GM23338 (cell line): ENCODE results near the gene RTN4IP1. TPM values are rescaled to one million over a fixed set of nuclear protein-coding genes. Genes with fewer than 3 reads are reported as not detected.

Experiments
- ATAC-seq: fragments of 200-7000 bp; cut with Tn5 transposase; 3 replicates; pipeline ENCODE4 v1.9.1; 2020
- DNase-seq: peaks from one replicate; pipeline ENCODE4 v3.0.0-alpha.2; 2015; ENCODE audit warnings: low spot score
- H2AFZ ChIP-seq: fragments of 200-600 bp; sonication (generic); 2 replicates; pipeline ENCODE4 v1.8.0; 2016; ENCODE audit warnings: antibody characterized with exemption, mild to moderate bottlenecking, moderate library complexity
- H3F3A ChIP-seq: fragments of 200-600 bp; sonication (generic); replicated peaks from 2 replicates; pipeline ENCODE4 v1.8.0; 2017; ENCODE audit warnings: antibody characterized with exemption, mixed run types, low read depth
- H3K27ac ChIP-seq: fragments of 200-600 bp; sonication (generic); 2 replicates; pipeline ENCODE4 v1.6.1; 2016; ENCODE audit warnings: low read depth
- H3K27me3 ChIP-seq: fragments of 200-600 bp; sonication (generic); 2 replicates; pipeline ENCODE4 v1.8.0; 2016; ENCODE audit warnings: mild to moderate bottlenecking, mixed run types, moderate library complexity; ENCODE audit not compliant: insufficient read depth
- H3K36me3 ChIP-seq: fragments of 200-600 bp; sonication (generic); 2 replicates; pipeline ENCODE4 v1.8.0; 2016; ENCODE audit warnings: mild to moderate bottlenecking; ENCODE audit not compliant: insufficient read depth
- H3K4me1 ChIP-seq: fragments of 200-600 bp; sonication (generic); 2 replicates; pipeline ENCODE4 v1.8.0; 2016; ENCODE audit warnings: mild to moderate bottlenecking, moderate library complexity; ENCODE audit not compliant: insufficient read depth
- H3K4me2 ChIP-seq: fragments of 200-600 bp; sonication (generic); 2 replicates; pipeline ENCODE4 v1.7.1; 2017; ENCODE audit warnings: mixed run types
- H3K4me3 ChIP-seq: fragments of 200-600 bp; sonication (generic); 2 replicates; pipeline ENCODE4 v1.6.1; 2016; ENCODE audit warnings: mixed run types
- H3K79me2 ChIP-seq: fragments of 200-600 bp; sonication (generic); replicated peaks from 2 replicates; pipeline ENCODE4 v1.8.0; 2017; ENCODE audit warnings: mild to moderate bottlenecking; ENCODE audit not compliant: insufficient read depth
- H3K9me2 ChIP-seq: fragments of 200-600 bp; sonication (generic); 2 replicates; pipeline ENCODE4 v1.8.0; 2017; ENCODE audit not compliant: insufficient read depth
- H4K20me1 ChIP-seq: fragments of 200-600 bp; sonication (generic); replicated peaks from 2 replicates; pipeline ENCODE4 v1.8.0; 2017; ENCODE audit warnings: mild to moderate bottlenecking; ENCODE audit not compliant: insufficient read depth
- H3K27ac Mint-ChIP-seq: 2 replicates; pipeline ENCODE4 v1.8.0; 2020; ENCODE audit warnings: inconsistent platforms, mild to moderate bottlenecking, moderate library complexity, mixed read lengths
- H3K27me3 Mint-ChIP-seq: 3 replicates; pipeline ENCODE4 v1.8.0; 2022; ENCODE audit warnings: low read depth, mild to moderate bottlenecking, moderate library complexity, mixed read lengths, inconsistent platforms; ENCODE audit not compliant: insufficient read depth, poor library complexity
- H3K36me3 Mint-ChIP-seq: 3 replicates; pipeline ENCODE4 v1.8.0; 2021; ENCODE audit warnings: low read depth, mild to moderate bottlenecking, inconsistent platforms, moderate library complexity, mixed read lengths
- H3K4me1 Mint-ChIP-seq: 3 replicates; pipeline ENCODE4 v1.8.0; 2020; ENCODE audit warnings: mild to moderate bottlenecking, inconsistent platforms, mixed read lengths
- H3K4me3 Mint-ChIP-seq: 3 replicates; pipeline ENCODE4 v1.8.0; 2021; ENCODE audit warnings: moderate library complexity, mild to moderate bottlenecking, inconsistent platforms, mixed read lengths
- H3K9me3 Mint-ChIP-seq: 3 replicates; pipeline ENCODE4 v1.8.0; 2020; ENCODE audit warnings: moderate library complexity, mild to moderate bottlenecking, inconsistent platforms, mixed read lengths
- CREB1 ChIP-seq: fragments of 250-450 bp; sonication (Bioruptor Pico); IDR thresholded peaks from 2 replicates; pipeline ENCODE4 v1.5.0; 2020; ENCODE audit warnings: low read depth, mild to moderate bottlenecking, moderate library complexity
- EZH2 ChIP-seq: fragments of 200-600 bp; sonication (generic); IDR thresholded peaks from one replicate; pipeline ENCODE4 v1.8.0; 2017; ENCODE audit warnings: antibody characterized with exemption, mild to moderate bottlenecking, low read depth; ENCODE audit not compliant: unreplicated experiment
- EZH2phosphoT487 ChIP-seq: fragments of 200-600 bp; sonication (generic); IDR thresholded peaks from one replicate; pipeline ENCODE4 v1.8.1; 2018; ENCODE audit warnings: antibody characterized with exemption; ENCODE audit not compliant: unreplicated experiment
- JUNB ChIP-seq: IDR thresholded peaks from one replicate; pipeline ENCODE4 v1.6.1; 2016; ENCODE audit warnings: antibody characterized with exemption; ENCODE audit not compliant: unreplicated experiment
- NANOG ChIP-seq: IDR thresholded peaks from 2 replicates; pipeline ENCODE4 v1.6.1; 2016; ENCODE audit warnings: antibody characterized with exemption, borderline replicate concordance
- POLR2AphosphoS5 ChIP-seq: IDR thresholded peaks from 2 replicates; pipeline ENCODE4 v1.6.1; 2016; ENCODE audit warnings: antibody characterized with exemption, low read depth
- STAT1 ChIP-seq: IDR thresholded peaks from one replicate; pipeline ENCODE4 v1.6.1; 2016; ENCODE audit warnings: antibody characterized with exemption; ENCODE audit not compliant: unreplicated experiment
- ZNF114 ChIP-seq: fragments of 250-450 bp; sonication (Bioruptor Pico); IDR thresholded peaks from 2 replicates; pipeline ENCODE4 v1.5.0; 2020; ENCODE audit warnings: mild to moderate bottlenecking, moderate library complexity
- ZNF331 ChIP-seq: fragments of 250-450 bp; sonication (Bioruptor Pico); IDR thresholded peaks from 2 replicates; pipeline ENCODE4 v1.5.0; 2020; ENCODE audit warnings: low read depth, mild to moderate bottlenecking, moderate library complexity
- polyA plus RNA-seq: library from polyadenylated mRNA; unstranded; fragments of >200 nt; fragmentation: Nextera tagmentation; extraction: Ambion mirVana; gene quantifications from 2 replicates; pipeline ENCODE4 v1.2.1, GENCODE V29; 2016
- total RNA-seq: library from RNA; depleted of rRNA; stranded (reverse); fragments of >200 nt; shearing (Covaris generic); gene quantifications from 2 replicates; pipeline ENCODE4 v1.2.3, GENCODE V29; 2014
- TF ChIP-seq, protein P1 (sequence below): IDR thresholded peaks from 2 replicates; pipeline ENCODE4 v1.6.1; 2016; ENCODE audit warnings: antibody characterized with exemption
- TF ChIP-seq, protein P2 (sequence below): IDR thresholded peaks from one replicate; pipeline ENCODE4 v1.6.1; 2018; ENCODE audit warnings: antibody characterized with exemption; ENCODE audit not compliant: unreplicated experiment
- TF ChIP-seq, protein P3 (sequence below): fragments of 250-450 bp; sonication (Bioruptor Pico); IDR thresholded peaks from 2 replicates; pipeline ENCODE4 v1.5.0; 2020; ENCODE audit warnings: mild to moderate bottlenecking, moderate library complexity
- TF ChIP-seq, protein P4 (sequence below), 2 experiments: fragments of 200-600 bp in 1 of 2; sonication (generic) in 1 of 2; conservative IDR thresholded peaks; 2 replicates each; pipeline versions ENCODE4 v1.5.1 to v1.6.1; 2016 to 2017; ENCODE audit warnings: antibody characterized with exemption in 2 of 2, low read depth in 2 of 2, mild to moderate bottlenecking in 2 of 2, moderate library complexity in 1 of 2

The RTN4IP1 gene
- total and polyA plus RNA-seq, 2 experiments from 2014 or later, result 14.5 to 17.5 TPM

DNA sequence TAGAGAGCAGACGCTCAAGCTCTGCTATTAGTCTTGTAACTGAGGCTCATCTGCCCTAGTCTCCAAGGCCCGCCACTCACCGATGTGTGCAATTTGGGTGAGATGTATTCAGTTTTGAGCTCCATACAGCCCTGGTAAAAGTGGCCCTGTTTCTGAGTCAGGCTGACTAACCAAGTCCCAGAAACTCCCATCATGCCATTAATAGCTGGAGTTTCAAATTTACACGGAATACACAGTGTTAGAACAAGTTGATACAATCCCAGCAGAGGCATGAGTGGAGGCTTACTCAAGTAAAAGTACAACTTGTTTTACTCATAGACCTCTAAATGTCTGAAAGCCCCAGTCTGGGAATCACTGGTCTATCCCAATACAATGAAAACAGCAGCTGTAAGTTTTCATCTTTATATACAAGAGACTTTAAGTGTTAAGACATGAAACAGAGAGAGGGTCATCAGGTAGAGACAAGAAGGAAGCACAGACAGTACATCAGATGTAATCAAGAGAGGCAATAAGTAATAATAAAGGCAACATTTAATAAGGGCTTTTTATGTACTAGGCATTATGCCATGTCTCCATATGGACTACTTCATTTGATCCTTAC, 42.4 kb downstream of the RTN4IP1 start:
- Histone ChIP-seq H3K27me3 (no peaks in the 10 kb centered on the region), H3K79me2 (no peaks in the 10 kb centered on the region), H3K4me2 (no peak overlapping the region), H3K4me1 (peaks cover 8% of the 10 kb centered on the region), H3K36me3 (peaks cover 4% of the 10 kb centered on the region; the same call in 1 of the 2 replicates), H3K4me3 (no peak overlapping the region), H3K27ac (no peak overlapping the region), H2AFZ (no peak overlapping the region), H4K20me1 (no peaks in the 10 kb centered on the region; the same call in 1 of the 2 replicates), H3F3A (no peaks in the 10 kb centered on the region), H3K9me2 (0 out of 2 replicates have a peak, but pooled peaks cover 5% of the 10 kb centered on the region)
- H3K4me1 Mint-ChIP-seq, result peaks cover 12% of the 10 kb centered on the region; the same call in 2 of the 3 replicates
- no peak for DNase-seq
- no peak overlapping the region for H3K27ac Mint-ChIP-seq
- H3K9me3 Mint-ChIP-seq, result no peaks in the 10 kb centered on the region; the same call in 2 of the 3 replicates
- TF ChIP-seq NANOG (no peak), CREB1 (no peak), ZNF331 (CRISPR knock-in tag) (no peak), EZH2 (no peak), EZH2phosphoT487 (no peak), JUNB (no peak), STAT1 (no peak), ZNF114 (CRISPR knock-in tag) (no peak), POLR2AphosphoS5 (no peak)
- TF ChIP-seq, protein P1, sequence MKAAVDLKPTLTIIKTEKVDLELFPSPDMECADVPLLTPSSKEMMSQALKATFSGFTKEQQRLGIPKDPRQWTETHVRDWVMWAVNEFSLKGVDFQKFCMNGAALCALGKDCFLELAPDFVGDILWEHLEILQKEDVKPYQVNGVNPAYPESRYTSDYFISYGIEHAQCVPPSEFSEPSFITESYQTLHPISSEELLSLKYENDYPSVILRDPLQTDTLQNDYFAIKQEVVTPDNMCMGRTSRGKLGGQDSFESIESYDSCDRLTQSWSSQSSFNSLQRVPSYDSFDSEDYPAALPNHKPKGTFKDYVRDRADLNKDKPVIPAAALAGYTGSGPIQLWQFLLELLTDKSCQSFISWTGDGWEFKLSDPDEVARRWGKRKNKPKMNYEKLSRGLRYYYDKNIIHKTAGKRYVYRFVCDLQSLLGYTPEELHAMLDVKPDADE, result no peak
- TF ChIP-seq, protein P2, sequence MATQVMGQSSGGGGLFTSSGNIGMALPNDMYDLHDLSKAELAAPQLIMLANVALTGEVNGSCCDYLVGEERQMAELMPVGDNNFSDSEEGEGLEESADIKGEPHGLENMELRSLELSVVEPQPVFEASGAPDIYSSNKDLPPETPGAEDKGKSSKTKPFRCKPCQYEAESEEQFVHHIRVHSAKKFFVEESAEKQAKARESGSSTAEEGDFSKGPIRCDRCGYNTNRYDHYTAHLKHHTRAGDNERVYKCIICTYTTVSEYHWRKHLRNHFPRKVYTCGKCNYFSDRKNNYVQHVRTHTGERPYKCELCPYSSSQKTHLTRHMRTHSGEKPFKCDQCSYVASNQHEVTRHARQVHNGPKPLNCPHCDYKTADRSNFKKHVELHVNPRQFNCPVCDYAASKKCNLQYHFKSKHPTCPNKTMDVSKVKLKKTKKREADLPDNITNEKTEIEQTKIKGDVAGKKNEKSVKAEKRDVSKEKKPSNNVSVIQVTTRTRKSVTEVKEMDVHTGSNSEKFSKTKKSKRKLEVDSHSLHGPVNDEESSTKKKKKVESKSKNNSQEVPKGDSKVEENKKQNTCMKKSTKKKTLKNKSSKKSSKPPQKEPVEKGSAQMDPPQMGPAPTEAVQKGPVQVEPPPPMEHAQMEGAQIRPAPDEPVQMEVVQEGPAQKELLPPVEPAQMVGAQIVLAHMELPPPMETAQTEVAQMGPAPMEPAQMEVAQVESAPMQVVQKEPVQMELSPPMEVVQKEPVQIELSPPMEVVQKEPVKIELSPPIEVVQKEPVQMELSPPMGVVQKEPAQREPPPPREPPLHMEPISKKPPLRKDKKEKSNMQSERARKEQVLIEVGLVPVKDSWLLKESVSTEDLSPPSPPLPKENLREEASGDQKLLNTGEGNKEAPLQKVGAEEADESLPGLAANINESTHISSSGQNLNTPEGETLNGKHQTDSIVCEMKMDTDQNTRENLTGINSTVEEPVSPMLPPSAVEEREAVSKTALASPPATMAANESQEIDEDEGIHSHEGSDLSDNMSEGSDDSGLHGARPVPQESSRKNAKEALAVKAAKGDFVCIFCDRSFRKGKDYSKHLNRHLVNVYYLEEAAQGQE, result no peak
- TF ChIP-seq, protein P3, sequence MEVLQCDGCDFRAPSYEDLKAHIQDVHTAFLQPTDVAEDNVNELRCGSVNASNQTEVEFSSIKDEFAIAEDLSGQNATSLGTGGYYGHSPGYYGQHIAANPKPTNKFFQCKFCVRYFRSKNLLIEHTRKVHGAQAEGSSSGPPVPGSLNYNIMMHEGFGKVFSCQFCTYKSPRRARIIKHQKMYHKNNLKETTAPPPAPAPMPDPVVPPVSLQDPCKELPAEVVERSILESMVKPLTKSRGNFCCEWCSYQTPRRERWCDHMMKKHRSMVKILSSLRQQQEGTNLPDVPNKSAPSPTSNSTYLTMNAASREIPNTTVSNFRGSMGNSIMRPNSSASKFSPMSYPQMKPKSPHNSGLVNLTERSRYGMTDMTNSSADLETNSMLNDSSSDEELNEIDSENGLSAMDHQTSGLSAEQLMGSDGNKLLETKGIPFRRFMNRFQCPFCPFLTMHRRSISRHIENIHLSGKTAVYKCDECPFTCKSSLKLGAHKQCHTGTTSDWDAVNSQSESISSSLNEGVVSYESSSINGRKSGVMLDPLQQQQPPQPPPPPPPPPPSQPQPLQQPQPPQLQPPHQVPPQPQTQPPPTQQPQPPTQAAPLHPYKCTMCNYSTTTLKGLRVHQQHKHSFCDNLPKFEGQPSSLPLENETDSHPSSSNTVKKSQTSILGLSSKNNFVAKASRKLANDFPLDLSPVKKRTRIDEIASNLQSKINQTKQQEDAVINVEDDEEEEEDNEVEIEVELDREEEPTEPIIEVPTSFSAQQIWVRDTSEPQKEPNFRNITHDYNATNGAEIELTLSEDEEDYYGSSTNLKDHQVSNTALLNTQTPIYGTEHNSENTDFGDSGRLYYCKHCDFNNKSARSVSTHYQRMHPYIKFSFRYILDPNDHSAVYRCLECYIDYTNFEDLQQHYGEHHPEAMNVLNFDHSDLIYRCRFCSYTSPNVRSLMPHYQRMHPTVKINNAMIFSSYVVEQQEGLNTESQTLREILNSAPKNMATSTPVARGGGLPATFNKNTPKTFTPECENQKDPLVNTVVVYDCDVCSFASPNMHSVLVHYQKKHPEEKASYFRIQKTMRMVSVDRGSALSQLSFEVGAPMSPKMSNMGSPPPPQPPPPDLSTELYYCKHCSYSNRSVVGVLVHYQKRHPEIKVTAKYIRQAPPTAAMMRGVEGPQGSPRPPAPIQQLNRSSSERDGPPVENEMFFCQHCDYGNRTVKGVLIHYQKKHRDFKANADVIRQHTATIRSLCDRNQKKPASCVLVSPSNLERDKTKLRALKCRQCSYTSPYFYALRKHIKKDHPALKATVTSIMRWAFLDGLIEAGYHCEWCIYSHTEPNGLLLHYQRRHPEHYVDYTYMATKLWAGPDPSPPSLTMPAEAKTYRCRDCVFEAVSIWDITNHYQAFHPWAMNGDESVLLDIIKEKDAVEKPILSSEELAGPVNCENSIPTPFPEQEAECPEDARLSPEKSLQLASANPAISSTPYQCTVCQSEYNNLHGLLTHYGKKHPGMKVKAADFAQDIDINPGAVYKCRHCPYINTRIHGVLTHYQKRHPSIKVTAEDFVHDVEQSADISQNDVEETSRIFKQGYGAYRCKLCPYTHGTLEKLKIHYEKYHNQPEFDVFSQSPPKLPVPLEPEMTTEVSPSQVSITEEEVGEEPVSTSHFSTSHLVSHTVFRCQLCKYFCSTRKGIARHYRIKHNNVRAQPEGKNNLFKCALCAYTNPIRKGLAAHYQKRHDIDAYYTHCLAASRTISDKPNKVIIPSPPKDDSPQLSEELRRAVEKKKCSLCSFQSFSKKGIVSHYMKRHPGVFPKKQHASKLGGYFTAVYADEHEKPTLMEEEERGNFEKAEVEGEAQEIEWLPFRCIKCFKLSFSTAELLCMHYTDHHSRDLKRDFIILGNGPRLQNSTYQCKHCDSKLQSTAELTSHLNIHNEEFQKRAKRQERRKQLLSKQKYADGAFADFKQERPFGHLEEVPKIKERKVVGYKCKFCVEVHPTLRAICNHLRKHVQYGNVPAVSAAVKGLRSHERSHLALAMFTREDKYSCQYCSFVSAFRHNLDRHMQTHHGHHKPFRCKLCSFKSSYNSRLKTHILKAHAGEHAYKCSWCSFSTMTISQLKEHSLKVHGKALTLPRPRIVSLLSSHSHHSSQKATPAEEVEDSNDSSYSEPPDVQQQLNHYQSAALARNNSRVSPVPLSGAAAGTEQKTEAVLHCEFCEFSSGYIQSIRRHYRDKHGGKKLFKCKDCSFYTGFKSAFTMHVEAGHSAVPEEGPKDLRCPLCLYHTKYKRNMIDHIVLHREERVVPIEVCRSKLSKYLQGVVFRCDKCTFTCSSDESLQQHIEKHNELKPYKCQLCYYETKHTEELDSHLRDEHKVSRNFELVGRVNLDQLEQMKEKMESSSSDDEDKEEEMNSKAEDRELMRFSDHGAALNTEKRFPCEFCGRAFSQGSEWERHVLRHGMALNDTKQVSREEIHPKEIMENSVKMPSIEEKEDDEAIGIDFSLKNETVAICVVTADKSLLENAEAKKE (CRISPR knock-in tag), result no peak
- TF ChIP-seq, protein P4, sequence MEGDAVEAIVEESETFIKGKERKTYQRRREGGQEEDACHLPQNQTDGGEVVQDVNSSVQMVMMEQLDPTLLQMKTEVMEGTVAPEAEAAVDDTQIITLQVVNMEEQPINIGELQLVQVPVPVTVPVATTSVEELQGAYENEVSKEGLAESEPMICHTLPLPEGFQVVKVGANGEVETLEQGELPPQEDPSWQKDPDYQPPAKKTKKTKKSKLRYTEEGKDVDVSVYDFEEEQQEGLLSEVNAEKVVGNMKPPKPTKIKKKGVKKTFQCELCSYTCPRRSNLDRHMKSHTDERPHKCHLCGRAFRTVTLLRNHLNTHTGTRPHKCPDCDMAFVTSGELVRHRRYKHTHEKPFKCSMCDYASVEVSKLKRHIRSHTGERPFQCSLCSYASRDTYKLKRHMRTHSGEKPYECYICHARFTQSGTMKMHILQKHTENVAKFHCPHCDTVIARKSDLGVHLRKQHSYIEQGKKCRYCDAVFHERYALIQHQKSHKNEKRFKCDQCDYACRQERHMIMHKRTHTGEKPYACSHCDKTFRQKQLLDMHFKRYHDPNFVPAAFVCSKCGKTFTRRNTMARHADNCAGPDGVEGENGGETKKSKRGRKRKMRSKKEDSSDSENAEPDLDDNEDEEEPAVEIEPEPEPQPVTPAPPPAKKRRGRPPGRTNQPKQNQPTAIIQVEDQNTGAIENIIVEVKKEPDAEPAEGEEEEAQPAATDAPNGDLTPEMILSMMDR (conservative IDR thresholded peaks at IDR 0.05; ENCODE audit: low read depth in 2 of 2), result no peak
- H3K36me3 Mint-ChIP-seq, result peaks cover 47% of the 10 kb centered on the region; the same call in 2 of the 3 replicates
- no peak for ATAC-seq
- peaks cover 7% of the 10 kb centered on the region for H3K27me3 Mint-ChIP-seq
- no peak overlapping the region for H3K4me3 Mint-ChIP-seq
